H1 (cell line): ENCODE results near the gene HS3ST5. TPM values are rescaled to one million over a fixed set of nuclear protein-coding genes. Genes with fewer than 3 reads are reported as not detected.
A peak's percentile ranks its signal among the peaks of the same experiment; 100 is the strongest.

Experiments
- CTCF ChIA-PET: fragments of 300-600 bp; sonication (Branson Sonifier 250); formaldehyde crosslinking; loops from one replicate; lab custom pipeline; 2021; ENCODE audit not compliant: partially characterized antibody; lab: Charles Lee
- POLR2A ChIA-PET: fragments of 300-600 bp; sonication (Branson Sonifier 250); formaldehyde crosslinking; loops from one replicate; lab custom pipeline; 2021; ENCODE audit warnings: inconsistent platforms; ENCODE audit not compliant: partially characterized antibody; lab: Charles Lee
- DNase-seq, 2 experiments: peaks; one replicate each; pipeline versions ENCODE4 v3.0.0 to v3.0.0-alpha.2; 2010 to 2022; ENCODE audit warnings: low spot score in 2 of 2, low read depth in 1 of 2, mixed read lengths in 1 of 2
- FAIRE-seq: peaks from 2 replicates; lab custom pipeline; 2011; peaks lifted over from hg19 to GRCh38; lab: Jason Lieb, UNC
- H2AFZ ChIP-seq: 2 replicates; pipeline ENCODE4 v1.8.1; 2012; ENCODE audit warnings: low read length, inconsistent platforms
- H2AK5ac ChIP-seq: 2 replicates; pipeline ENCODE4 v1.6.1; 2013; ENCODE audit warnings: low read depth, low read length
- H2BK120ac ChIP-seq: replicated peaks from 2 replicates; pipeline ENCODE3; 2013; ENCODE audit warnings: low read depth, low read length, inconsistent platforms
- H2BK12ac ChIP-seq: 2 replicates; pipeline ENCODE4 v1.6.1; 2013; ENCODE audit warnings: low read depth, low read length
- H2BK15ac ChIP-seq: 2 replicates; pipeline ENCODE4 v1.6.1; 2013; ENCODE audit warnings: low read length
- H2BK20ac ChIP-seq: 2 replicates; pipeline ENCODE4 v1.6.1; 2013; ENCODE audit warnings: low read length
- H2BK5ac ChIP-seq: 2 replicates; pipeline ENCODE4 v1.6.1; 2013; ENCODE audit warnings: low read depth, low read length
- H3K14ac ChIP-seq: 2 replicates; pipeline ENCODE4 v1.6.1; 2013; ENCODE audit warnings: inconsistent platforms; ENCODE audit not compliant: insufficient read length
- H3K18ac ChIP-seq: 2 replicates; pipeline ENCODE4 v1.6.1; 2013; ENCODE audit warnings: low read length; ENCODE audit errors: extremely low read depth
- H3K23ac ChIP-seq: 2 replicates; pipeline ENCODE4 v1.6.1; 2013; ENCODE audit warnings: inconsistent platforms; ENCODE audit not compliant: insufficient read length
- H3K23me2 ChIP-seq: 2 replicates; pipeline ENCODE4 v1.6.1; 2013; ENCODE audit warnings: low read depth, low read length
- H3K27ac ChIP-seq: 2 replicates; pipeline ENCODE4 v1.6.1; 2011; ENCODE audit warnings: low read depth, low read length, inconsistent platforms
- H3K27me3 ChIP-seq, 4 experiments: replicated peaks in 1 of 4; 1 replicate in 1 of 4; 2 replicates in 3 of 4; pipeline versions ENCODE4 v1.6.1 to v1.8.1; 2011 to 2013; ENCODE audit warnings: low read length in 3 of 4, mild to moderate bottlenecking in 3 of 4, inconsistent platforms in 2 of 4, mixed read lengths in 2 of 4, moderate library complexity in 1 of 4; ENCODE audit not compliant: control insufficient read depth in 3 of 4, insufficient read depth in 3 of 4; ENCODE audit errors: extremely low read depth in 1 of 4
- H3K36me3 ChIP-seq, 4 experiments: 2 replicates each; pipeline versions ENCODE4 v1.6.1 to v1.8.1; 2011 to 2013; ENCODE audit warnings: mild to moderate bottlenecking in 4 of 4, low read length in 3 of 4, moderate library complexity in 2 of 4, control low read depth in 1 of 4, inconsistent platforms in 1 of 4; ENCODE audit not compliant: insufficient read depth in 4 of 4, control insufficient read depth in 2 of 4
- H3K4ac ChIP-seq: replicated peaks from 2 replicates; pipeline ENCODE3; 2013; ENCODE audit warnings: low read length, low read depth, mixed read lengths, inconsistent platforms; ENCODE audit not compliant: insufficient read length
- H3K4me1 ChIP-seq, 4 experiments: replicated peaks in 1 of 4; 1 replicate in 1 of 4; 2 replicates in 3 of 4; pipeline versions ENCODE4 v1.6.1 to v1.8.1; 2011 to 2013; ENCODE audit warnings: low read length in 3 of 4, inconsistent platforms in 2 of 4, mixed read lengths in 1 of 4; ENCODE audit not compliant: insufficient read depth in 4 of 4, control insufficient read depth in 3 of 4
- H3K4me2 ChIP-seq, 2 experiments: 2 replicates each; pipeline versions ENCODE4 v1.6.1 to v1.8.1; 2011 to 2013; ENCODE audit warnings: low read depth in 2 of 2, low read length in 2 of 2, control low read depth in 1 of 2, inconsistent platforms in 1 of 2, mild to moderate bottlenecking in 1 of 2; ENCODE audit not compliant: insufficient read depth in 1 of 2
- H3K4me3 ChIP-seq, 4 experiments: fragments of 200-600, 300-600 bp in 1 of 4; sonication (generic), shearing (Covaris generic), sonication (Bioruptor Twin) in 1 of 4; 2 replicates each; pipeline versions ENCODE4 v1.5.1 to v1.8.1; 2011 to 2016; ENCODE audit warnings: low read length in 4 of 4, low read depth in 3 of 4, control low read depth in 2 of 4, inconsistent platforms in 2 of 4, mild to moderate bottlenecking in 2 of 4, mixed read lengths in 1 of 4, moderate library complexity in 1 of 4; ENCODE audit not compliant: insufficient read depth in 2 of 4; ENCODE audit errors: extremely low read depth in 1 of 4
- H3K56ac ChIP-seq: replicated peaks from 2 replicates; pipeline ENCODE3; 2013; ENCODE audit warnings: low read depth, mild to moderate bottlenecking, mixed read lengths, low read length, inconsistent platforms; ENCODE audit not compliant: insufficient read length
- H3K79me1 ChIP-seq: 2 replicates; pipeline ENCODE4 v1.6.1; 2013; ENCODE audit warnings: low read depth, low read length, control low read depth
- H3K79me2 ChIP-seq, 2 experiments: 2 replicates each; pipeline versions ENCODE4 v1.6.1 to v1.8.1; 2012 to 2013; ENCODE audit warnings: low read length in 2 of 2, mild to moderate bottlenecking in 2 of 2, inconsistent platforms in 1 of 2; ENCODE audit not compliant: insufficient read depth in 2 of 2, control insufficient read depth in 1 of 2
- H3K9ac ChIP-seq, 4 experiments: replicated peaks in 1 of 4; 1 replicate in 1 of 4; 2 replicates in 3 of 4; pipeline versions ENCODE4 v1.6.1 to v1.8.1; 2011 to 2013; ENCODE audit warnings: low read depth in 3 of 4, low read length in 3 of 4, control low read depth in 2 of 4, mild to moderate bottlenecking in 2 of 4, moderate library complexity in 2 of 4, inconsistent platforms in 1 of 4; ENCODE audit errors: extremely low read depth in 1 of 4
- H3K9me3 ChIP-seq, 2 experiments: 2 replicates each; pipeline versions ENCODE4 v1.6.1 to v1.8.1; 2012 to 2013; ENCODE audit warnings: mild to moderate bottlenecking in 2 of 2, moderate library complexity in 2 of 2, control low read depth in 1 of 2, inconsistent platforms in 1 of 2, low read depth in 1 of 2, low read length in 1 of 2, mixed read lengths in 1 of 2; ENCODE audit not compliant: insufficient read depth in 2 of 2
- H4K20me1 ChIP-seq, 2 experiments: replicated peaks in 1 of 2; 2 replicates each; pipeline versions ENCODE3 to v1.8.1; 2011 to 2013; ENCODE audit warnings: inconsistent platforms in 2 of 2, low read length in 2 of 2, mild to moderate bottlenecking in 1 of 2; ENCODE audit not compliant: insufficient read depth in 2 of 2, control insufficient read depth in 1 of 2
- H4K5ac ChIP-seq: 2 replicates; pipeline ENCODE4 v1.6.1; 2013; ENCODE audit warnings: low read length, low read depth, mixed read lengths, inconsistent platforms; ENCODE audit not compliant: insufficient read length
- H4K8ac ChIP-seq: 2 replicates; pipeline ENCODE4 v1.8.0; 2013; ENCODE audit warnings: mild to moderate bottlenecking, moderate library complexity, low read length, inconsistent platforms; ENCODE audit not compliant: insufficient read depth; ENCODE audit errors: extremely low read depth
- H4K91ac ChIP-seq: replicated peaks from 2 replicates; pipeline ENCODE3; 2013; ENCODE audit warnings: low read length, mixed read lengths, inconsistent platforms; ENCODE audit not compliant: insufficient read length
- CEBPB ChIP-seq: IDR thresholded peaks from 2 replicates; pipeline ENCODE4 v1.6.1; 2012; ENCODE audit warnings: low read depth, low read length
- KDM1A ChIP-seq: fragments of 200-600, 300-600 bp; sonication (generic); IDR thresholded peaks from 2 replicates; pipeline ENCODE4 v1.7.1; 2016; ENCODE audit warnings: mild to moderate bottlenecking, low read length, borderline replicate concordance
- WGBS, 2 experiments: shearing (Covaris generic) in 1 of 2; methylation state at CpG; one replicate each; pipeline versions ENCODE4 v1.1.6 to v1.1.7; 2013 to 2015; ENCODE audit warnings: low lambda C conversion rate in 2 of 2, mixed read lengths in 2 of 2, inconsistent platforms in 1 of 2, low coverage in 1 of 2, missing lambda C conversion rate in 1 of 2; ENCODE audit not compliant: insufficient replicate concordance in 2 of 2, insufficient coverage in 1 of 2, insufficient read length in 1 of 2; ENCODE audit errors: extremely low coverage in 1 of 2, missing lambda C conversion rate in 1 of 2; 5-methylcytosine and 5-hydroxymethylcytosine counted together
- polyA plus RNA-seq, 7 experiments: library from polyadenylated mRNA; depleted of rRNA in 3 of 7; stranded (reverse) in 5 of 7; unstranded in 2 of 7; fragments of >200 nt in 5 of 7; fragments of 200-250 nt in 2 of 7; gene quantifications; 1 replicate in 5 of 7; 2 replicates in 1 of 7; 4 replicates in 1 of 7; pipeline versions ENCODE4 v1.2.1 to v1.2.3, GENCODE V29; 2011 to 2013; ENCODE audit warnings: missing spikeins in 2 of 7, mixed read lengths in 2 of 7
- total RNA-seq: library from RNA; stranded (reverse); fragmentation: NEBNext Ultra II Directional; extraction: Animal tissue kit (Norgen Biotek cat#: 25700); gene quantifications from 2 replicates; pipeline ENCODE4 v1.2.1, GENCODE V29; 2021

Gene HS3ST5
- total and polyA plus RNA-seq, 2 of the 8 experiments (the other 6 are each of a cell fraction or from before 2014, with no cell fraction given) = 1.2 to 9.9 TPM

DNA sequence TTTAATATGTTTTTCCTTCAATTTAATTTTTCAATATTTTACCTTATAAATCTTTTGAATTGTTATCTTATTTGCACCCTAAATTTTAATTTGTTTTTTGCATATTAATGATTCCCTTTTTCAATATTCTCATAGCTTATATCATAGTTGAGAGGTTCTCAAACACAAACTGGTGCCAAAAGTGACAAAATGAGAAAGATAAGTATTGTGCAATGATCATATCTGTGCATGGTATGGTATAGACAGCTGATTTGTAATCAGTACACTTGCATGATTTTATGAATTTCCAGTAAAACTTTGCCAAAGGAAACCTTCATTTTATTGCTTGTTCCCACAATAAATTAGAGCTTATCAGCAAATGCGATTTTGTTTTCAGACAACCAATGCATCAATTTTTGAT lies 210.9 kb downstream of the HS3ST5 start:
- 92% methylated on average over 1 of the region's 1 CpG; no CpG with 5 or more reads in 1 of the 2 experiments for WGBS, 2 experiments
- FAIRE-seq = no peak
- Histone ChIP-seq H3K23me2 (no peaks in the 10 kb centered on the region), H4K91ac (no peak overlapping the region), H2BK120ac (no peak overlapping the region), H3K79me2 (no peaks in the 10 kb centered on the region), H3K9me3 (no peaks in the 10 kb centered on the region; a peak in 1 of 4 replicates), H2BK12ac (no peak overlapping the region), H3K14ac (no peak overlapping the region), H2BK15ac (no peak overlapping the region), H3K4ac (no peak overlapping the region), H2AFZ (no peak overlapping the region), H3K4me3 (no peak overlapping the region), H3K27ac (no peak overlapping the region), H3K27me3 (no peaks in the 10 kb centered on the region), H3K4me2 (no peak overlapping the region), H2BK20ac (no peak overlapping the region), H3K79me1 (peaks cover 3% of the 10 kb centered on the region), H2BK5ac (no peak overlapping the region), H3K9ac (no peak overlapping the region), H3K36me3 (0 out of 8 replicates have a peak, but pooled peaks cover 0 to 3% (median 0%) of the 10 kb centered on the region in 4 experiments), H4K5ac (no peak overlapping the region), H3K4me1 (no peaks in the 10 kb centered on the region), H3K18ac (no peak overlapping the region), H4K20me1 (no peaks in the 10 kb centered on the region), H3K23ac (no peak overlapping the region), H2AK5ac (no peak overlapping the region), H3K56ac (no peak overlapping the region), H4K8ac (no peak overlapping the region)
- TF ChIP-seq CEBPB (peak; percentile 21; the same call in 1 of the 2 replicates), KDM1A (no peak)
- DNase-seq = no peak
- ChIA-PET POLR2A (no interaction called here), CTCF (interaction anchor here (0.9 to 1.6 kb wide), 2 partner anchors 8 to 13 kb away, joined by 3 read pairs; no protein-coding TSS in a partner anchor)
